IMR-90 (cell line): ENCODE results near the gene CORO1C. TPM values are rescaled to one million over a fixed set of nuclear protein-coding genes. Genes with fewer than 3 reads are reported as not detected.

Experiments used
- ATAC-seq: fragments of 200-7000 bp; cut with Tn5 transposase; 2 replicates; pipeline ENCODE4 v1.9.1; 2020; ENCODE audit warnings: low read depth, mild to moderate bottlenecking, moderate library complexity
- BruUV-seq: library from RNA; stranded (reverse); fragments of 400-500 nt; replicated peaks from 2 replicates; lab custom pipeline; 2021; lab: Mats Ljungman, UMichigan
- CTCF ChIA-PET: fragments of 300-600 bp; formaldehyde crosslinking; extraction: SDS; loops from one replicate; lab custom pipeline; 2021; ENCODE audit warnings: antibody characterized with exemption; lab: Yijun Ruan, JAX
- POLR2A ChIA-PET: fragments of 300-600 bp; sonication (Branson Sonifier 250); formaldehyde crosslinking; loops from one replicate; lab custom pipeline; 2022; ENCODE audit warnings: antibody characterized with exemption; ENCODE audit not compliant: unreplicated experiment; lab: Charles Lee
- DNase-seq: peaks from one replicate; pipeline ENCODE4 v3.0.0; 2013
- H2AFZ ChIP-seq: replicated peaks from 2 replicates; pipeline ENCODE3; 2013; ENCODE audit warnings: low read length, mild to moderate bottlenecking; ENCODE audit not compliant: poor library complexity
- H2AK5ac ChIP-seq: 2 replicates; pipeline ENCODE4 v1.6.1; 2013; ENCODE audit warnings: low read depth, low read length, inconsistent platforms
- H2AK9ac ChIP-seq: replicated peaks from 2 replicates; pipeline ENCODE3; 2013; ENCODE audit warnings: mild to moderate bottlenecking, low read depth, low read length, moderate library complexity; ENCODE audit not compliant: poor library complexity
- H2BK120ac ChIP-seq: 2 replicates; pipeline ENCODE4 v1.6.1; 2013; ENCODE audit warnings: low read depth, low read length, inconsistent platforms
- H2BK15ac ChIP-seq: 3 replicates; pipeline ENCODE4 v1.6.1; 2013; ENCODE audit warnings: low read depth, low read length, inconsistent platforms
- H2BK20ac ChIP-seq: 2 replicates; pipeline ENCODE4 v1.6.1; 2013; ENCODE audit warnings: low read depth, mild to moderate bottlenecking, inconsistent platforms, low read length, moderate library complexity
- H2BK5ac ChIP-seq: 2 replicates; pipeline ENCODE4 v1.6.1; 2013; ENCODE audit warnings: mild to moderate bottlenecking, low read depth, low read length, inconsistent platforms; ENCODE audit not compliant: poor library complexity, severe bottlenecking
- H3K14ac ChIP-seq: replicated peaks from 2 replicates; pipeline ENCODE4 v1.6.1; 2013; ENCODE audit warnings: low read depth, low read length, inconsistent platforms
- H3K18ac ChIP-seq: 2 replicates; pipeline ENCODE4 v1.6.1; 2013; ENCODE audit warnings: low read depth, low read length, control low read depth
- H3K23ac ChIP-seq: 2 replicates; pipeline ENCODE4 v1.6.1; 2013; ENCODE audit warnings: low read depth, low read length, inconsistent platforms
- H3K27ac ChIP-seq: 2 replicates; pipeline ENCODE4 v1.5.1; 2013; ENCODE audit warnings: mild to moderate bottlenecking, control low read depth, low read length; ENCODE audit not compliant: insufficient read depth
- H3K27me3 ChIP-seq: 2 replicates; pipeline ENCODE4 v1.6.1; 2013; ENCODE audit warnings: low read length; ENCODE audit not compliant: control insufficient read depth, insufficient read depth
- H3K36me3 ChIP-seq: 2 replicates; pipeline ENCODE4 v1.6.1; 2013; ENCODE audit warnings: low read length, mixed read lengths; ENCODE audit not compliant: control insufficient read depth, insufficient read depth
- H3K4ac ChIP-seq: 2 replicates; pipeline ENCODE4 v1.6.1; 2013; ENCODE audit warnings: low read depth, low read length, inconsistent platforms
- H3K4me1 ChIP-seq: 2 replicates; pipeline ENCODE4 v1.6.1; 2013; ENCODE audit warnings: low read length, mixed read lengths; ENCODE audit not compliant: control insufficient read depth, insufficient read depth
- H3K4me2 ChIP-seq: 2 replicates; pipeline ENCODE4 v1.6.1; 2013; ENCODE audit warnings: low read depth, mild to moderate bottlenecking, control low read depth, low read length, moderate library complexity
- H3K4me3 ChIP-seq: 2 replicates; pipeline ENCODE4 v1.5.1; 2013; ENCODE audit warnings: low read depth, mild to moderate bottlenecking, control low read depth, low read length, moderate library complexity; ENCODE audit not compliant: insufficient read depth
- H3K56ac ChIP-seq: 2 replicates; pipeline ENCODE4 v1.6.1; 2013; ENCODE audit warnings: low read length, inconsistent platforms; ENCODE audit not compliant: insufficient read depth; ENCODE audit errors: extremely low read depth
- H3K79me1 ChIP-seq, 2 experiments: 2 replicates each; pipeline ENCODE4 v1.6.1; 2013; ENCODE audit warnings: low read length in 2 of 2, inconsistent platforms in 1 of 2, low read depth in 1 of 2
- H3K9ac ChIP-seq: 2 replicates; pipeline ENCODE4 v1.6.1; 2013; ENCODE audit warnings: low read depth, low read length, control low read depth
- H3K9me1 ChIP-seq: 2 replicates; pipeline ENCODE4 v1.6.1; 2013; ENCODE audit warnings: low read length, inconsistent platforms; ENCODE audit not compliant: insufficient read depth
- H3K9me3 ChIP-seq: 2 replicates; pipeline ENCODE4 v1.6.1; 2013; ENCODE audit warnings: low read length; ENCODE audit not compliant: control insufficient read depth, insufficient read depth
- H4K20me1 ChIP-seq: 2 replicates; pipeline ENCODE4 v1.6.1; 2013; ENCODE audit warnings: low read length, inconsistent platforms; ENCODE audit not compliant: insufficient read depth
- H4K5ac ChIP-seq: 2 replicates; pipeline ENCODE4 v1.6.1; 2013; ENCODE audit warnings: mild to moderate bottlenecking, low read depth, low read length, control low read depth
- H4K8ac ChIP-seq, 2 experiments: 2 replicates each; pipeline ENCODE4 v1.6.1; 2013; ENCODE audit warnings: low read depth in 2 of 2, low read length in 2 of 2, control low read depth in 1 of 2, inconsistent platforms in 1 of 2
- H4K91ac ChIP-seq: 2 replicates; pipeline ENCODE4 v1.6.1; 2013; ENCODE audit warnings: low read depth, low read length, inconsistent platforms; ENCODE audit not compliant: insufficient read depth
- BHLHE40 ChIP-seq: fragments of 150-350 bp; IDR thresholded peaks from 2 replicates; pipeline ENCODE4 v1.6.1; 2016; ENCODE audit warnings: mild to moderate bottlenecking, low read depth, low read length
- MAFK ChIP-seq: IDR thresholded peaks from 2 replicates; pipeline ENCODE4 v1.6.1; 2012; ENCODE audit warnings: low read depth, low read length, improper control_type of control experiment
- MAZ ChIP-seq: IDR thresholded peaks from 2 replicates; pipeline ENCODE4 v1.6.1; 2012; ENCODE audit warnings: low read depth, mild to moderate bottlenecking, low read length, improper control_type of control experiment, moderate library complexity, borderline replicate concordance
- NFE2L2 ChIP-seq: fragments of 150-350 bp; IDR thresholded peaks from 2 replicates; pipeline ENCODE4 v1.6.1; 2016; ENCODE audit warnings: low read depth, mild to moderate bottlenecking, low read length
- RCOR1 ChIP-seq: IDR thresholded peaks from 2 replicates; pipeline ENCODE4 v1.6.1; 2012; ENCODE audit warnings: mild to moderate bottlenecking, low read length, improper control_type of control experiment; ENCODE audit not compliant: insufficient replicate concordance
- RFX5 ChIP-seq: IDR thresholded peaks from 2 replicates; pipeline ENCODE4 v1.8.0; 2012; ENCODE audit warnings: low read depth, mild to moderate bottlenecking, low read length, moderate library complexity
- USF2 ChIP-seq: fragments of 150-350 bp; IDR thresholded peaks from 2 replicates; pipeline ENCODE4 v1.6.1; 2017; ENCODE audit warnings: mild to moderate bottlenecking, antibody characterized with exemption, low read length, low read depth
- WGBS, 2 experiments: methylation state at CpG; one replicate each; pipeline versions ENCODE4 v1.1.5 to v1.1.7; 2013; ENCODE audit warnings: missing lambda C conversion rate in 2 of 2; ENCODE audit not compliant: insufficient read length in 1 of 2; ENCODE audit errors: extremely low coverage in 2 of 2; 5-methylcytosine and 5-hydroxymethylcytosine counted together
- dilution Hi-C: fragments of 300-500 bp; cut with HindIII; formaldehyde crosslinking; loops from one replicate; pipeline ENCODE4 v1.14.3; 2018; ENCODE audit warnings: low sequenced_read_pairs; ENCODE audit not compliant: unreplicated experiment
- in situ Hi-C: fragments of 300-500 bp; cut with MboI; formaldehyde crosslinking; loops from 3 replicates; pipeline ENCODE4 v1.14.3; 2019; ENCODE audit warnings: low sequenced_read_pairs, inconsistent platforms, mixed read lengths
- intact Hi-C: fragments of 100-400 bp; cut with micrococcal nuclease; formaldehyde crosslinking; loops from 2 replicates; pipeline ENCODE4 v1.10.0; 2022
- polyA plus RNA-seq, 3 experiments: library from polyadenylated mRNA; depleted of rRNA; stranded (reverse); fragments of >200 nt; gene quantifications; 2 replicates each; pipeline ENCODE4 v1.2.3, GENCODE V29; 2012; ENCODE audit warnings: low replicate concordance in 1 of 3
- total RNA-seq: library from RNA; depleted of rRNA; stranded (reverse); fragments of >200 nt; gene quantifications from 2 replicates; pipeline ENCODE4 v1.2.3, GENCODE V29; 2012

The CORO1C gene
- total and polyA plus RNA-seq, 2 of the 4 experiments (the other 2 are of a cell fraction): 675 to 1,100 TPM

- Histone ChIP-seq H3K56ac (peak overlapping the region; percentile 17; the same call in 1 of the 2 replicates), H3K36me3 (no peaks in the 10 kb centered on the region), H3K79me1 (peaks cover 0 to 24% of the 10 kb centered on the region in 2 experiments; a peak in 2 of 4 replicates), H2AK5ac (peak overlapping the region; percentile 92), H3K4me3 (no peak overlapping the region), H3K4me1 (peaks cover 33% of the 10 kb centered on the region), H4K91ac (peak overlapping the region; percentile 86), H3K27ac (peak overlapping the region; percentile 78), H3K27me3 (no peaks in the 10 kb centered on the region), H3K4me2 (no peak overlapping the region), H2BK20ac (peak overlapping the region; percentile 69), H3K9me1 (peaks cover 26% of the 10 kb centered on the region), H3K23ac (peak overlapping the region; percentile 90), H2AFZ (peak overlapping the region; percentile 77), H4K8ac (peak overlapping the region; percentile 23 to 89; a peak in 3 of 4 replicates), H2BK15ac (peak overlapping the region; percentile 75; the same call in 2 of the 3 replicates), H3K4ac (peak overlapping the region; percentile 92), H4K5ac (peak overlapping the region; percentile 31), H2BK120ac (peak overlapping the region; percentile 87), H3K9me3 (no peaks in the 10 kb centered on the region), H4K20me1 (peaks cover 5% of the 10 kb centered on the region), H2BK5ac (peak overlapping the region; percentile 86), H3K18ac (peak overlapping the region; percentile 43), H3K14ac (peak overlapping the region; percentile 49), H2AK9ac (peak overlapping the region; percentile 81), H3K9ac (no peak overlapping the region)
- dilution Hi-C loops (no loop called here), in situ Hi-C loops (loop anchor here (25.0 kb wide), 1 partner anchor 457 kb away; the partner anchor contains the start of genes ALKBH2 and UNG), intact Hi-C loops (no loop called here)
- TF ChIP-seq RFX5: no peak
- 0 out of 2 replicates have a peak, but pooled peaks have one; percentile 2 for TF ChIP-seq BHLHE40
- no peak for TF ChIP-seq MAZ
- no peak; the same call in 1 of the 2 replicates for TF ChIP-seq MAFK
- TF ChIP-seq RCOR1: no peak
- TF ChIP-seq NFE2L2: no peak
- TF ChIP-seq USF2: no peak
- DNase-seq (peak; percentile 77), ATAC-seq (peak; percentile 33)
- POLR2A ChIA-PET: no interaction called here
- no TSS peak for BruUV-seq
- WGBS, 2 experiments: 53% methylated on average over 3 of the region's 9 CpGs; no CpG with 5 or more reads in 1 of the 2 experiments
- CTCF ChIA-PET: interaction anchor here (1.4 kb wide), 1 partner anchor 320 kb away, joined by 3 read pairs; no protein-coding TSS in a partner anchor
Observed at GRCh38 chr12:108630481-108631207, 100.7 kb downstream of the CORO1C start.
